Epithelial cell of umbilical artery (primary cell): Measurements from ENCODE around the gene TMEM171. TPM values are rescaled to one million over a fixed set of nuclear protein-coding genes. Genes with fewer than 3 reads are reported as not detected.

ENCODE experiments used
- total RNA-seq: library from RNA; depleted of rRNA; stranded (reverse); fragments of >200 nt; gene quantifications from 2 replicates; pipeline ENCODE4 v1.2.3, GENCODE V29; 2014

The TMEM171 gene
- 12.3 and 16.9 TPM in 2 replicates for total RNA-seq

DNA sequence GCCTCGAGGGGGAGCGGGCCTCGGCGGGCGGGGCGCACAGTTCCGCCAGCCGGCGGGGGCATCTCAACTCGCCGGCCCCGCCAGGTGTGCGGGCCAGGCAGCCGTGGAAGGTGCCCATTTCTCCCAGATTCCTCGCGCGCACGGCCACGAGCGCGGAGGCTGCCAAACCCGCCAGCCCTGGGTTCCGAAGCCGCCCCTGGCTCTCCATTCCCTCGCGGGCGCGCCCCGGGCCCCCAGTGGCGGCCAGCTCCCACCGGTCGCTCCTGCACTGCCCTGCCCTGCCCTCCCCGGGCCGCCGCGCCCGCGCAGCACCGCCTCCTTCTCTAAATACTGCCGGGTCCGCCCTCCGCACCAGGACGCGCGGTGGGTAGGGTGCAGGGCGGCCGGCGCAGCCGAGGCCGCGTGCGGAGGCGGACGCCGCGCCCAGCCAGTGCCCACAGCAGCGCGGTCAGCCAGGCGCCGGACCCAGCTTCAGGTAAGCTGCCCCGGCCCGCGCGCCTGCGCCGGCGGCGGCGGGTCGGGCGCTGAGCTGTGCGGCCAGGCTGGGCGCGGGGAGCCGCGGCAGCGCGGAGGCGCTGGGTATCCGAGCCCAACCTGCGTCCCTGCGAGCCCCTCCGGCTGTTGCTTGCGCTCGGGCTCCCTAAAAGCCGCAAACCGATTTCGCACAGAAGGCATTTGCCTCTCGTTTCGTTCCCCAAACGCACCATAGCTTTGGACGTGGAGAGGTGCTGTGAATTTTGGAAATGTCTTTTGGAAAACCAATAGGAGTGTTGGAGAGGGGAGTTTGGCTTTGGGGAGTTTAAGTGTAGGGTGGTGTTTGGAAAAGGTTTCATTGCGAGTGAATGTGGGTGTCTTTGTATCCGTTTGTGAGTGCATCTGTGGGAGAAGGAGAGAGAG lies at the start of gene TMEM171:
Gene TMEM171, plus strand, starts transcription at position 354 of the 897 bp plus-strand sequence. CDS start 2,799 bp downstream, outside the sequence.

GRCh38 chr5:73172951-73173350 lies 52.6 kb downstream of the TMEM171 start, which contains the start of gene TMEM174:
Gene TMEM174, plus strand, starts transcription at chr5:73173193. Its CDS starts 51 bp downstream, at chr5:73173244.

Other genes starting within 250 kb of the TMEM171 start
- 9.1 and 12.0 TPM in 2 replicates for gene FCHO2, start 164.5 kb upstream of the TMEM171 start, total RNA-seq
- not detected in 2 replicates for gene TMEM174, start 52.6 kb downstream of the TMEM171 start, total RNA-seq